Parathyroid adenoma (tissue), 2 donors: ENCODE data around the gene TMEM273.

Experiments used
- H2AFZ ChIP-seq: fragments of 300-600 bp; sonication (generic); one replicate; pipeline ENCODE4 v1.7.0; 2017; ENCODE audit warnings: antibody characterized with exemption, mild to moderate bottlenecking
- H3K27ac ChIP-seq: fragments of 300-600 bp; sonication (generic); one replicate; pipeline ENCODE4 v1.7.0; 2017
- H3K27me3 ChIP-seq: fragments of 300-600 bp; sonication (generic); one replicate; pipeline ENCODE4 v1.7.0; 2017; ENCODE audit warnings: low read length; ENCODE audit not compliant: control insufficient read depth, insufficient read depth
- H3K36me3 ChIP-seq: fragments of 300-600 bp; sonication (generic); one replicate; pipeline ENCODE4 v1.7.0; 2017; ENCODE audit warnings: low read length; ENCODE audit not compliant: control insufficient read depth, insufficient read depth
- H3K4me1 ChIP-seq: fragments of 300-600 bp; sonication (generic); one replicate; pipeline ENCODE4 v1.7.0; 2017; ENCODE audit warnings: control low read depth
- H3K4me2 ChIP-seq: fragments of 300-600 bp; sonication (generic); one replicate; pipeline ENCODE4 v1.7.0; 2017; ENCODE audit warnings: low read length
- H3K4me3 ChIP-seq: fragments of 300-600 bp; sonication (generic); one replicate; pipeline ENCODE4 v1.7.0; 2017; ENCODE audit warnings: low read depth, low read length
- H3K79me2 ChIP-seq: fragments of 300-600 bp; sonication (generic); one replicate; pipeline ENCODE4 v1.7.0; 2017; ENCODE audit warnings: control low read depth
- H3K9ac ChIP-seq: fragments of 300-600 bp; sonication (generic); one replicate; pipeline ENCODE4 v1.7.0; 2017; ENCODE audit warnings: mild to moderate bottlenecking
- H3K9me3 ChIP-seq: fragments of 300-600 bp; sonication (generic); one replicate; pipeline ENCODE4 v1.7.0; 2017; ENCODE audit warnings: low read length; ENCODE audit not compliant: control insufficient read depth
- CTCF ChIP-seq: fragments of 300-600 bp; sonication (generic); IDR thresholded peaks from one replicate; pipeline ENCODE4 v1.7.0; 2017; ENCODE audit warnings: antibody characterized with exemption, mild to moderate bottlenecking
- donor health status: primary hyperparathyroidism.

TMEM273 gene

GRCh38 chr10:49139846-49140195 is 48.4 kb downstream of the TMEM273 start:
- Histone ChIP-seq H2AFZ (no peak overlapping the region), H3K9me3 (no peaks in the 10 kb centered on the region), H3K4me2 (no peak overlapping the region), H3K79me2 (no peaks in the 10 kb centered on the region), H3K9ac (no peak overlapping the region), H3K27ac (no peak overlapping the region), H3K36me3 (no peaks in the 10 kb centered on the region), H3K4me3 (no peak overlapping the region), H3K4me1 (no peaks in the 10 kb centered on the region), H3K27me3 (no peaks in the 10 kb centered on the region)
- no peak for TF ChIP-seq CTCF

- no peaks in the 10 kb centered on the region for H3K36me3 ChIP-seq
- H3K27ac ChIP-seq: no peak overlapping the region
Measured at GRCh38 chr10:49139028-49139845, 49.0 kb downstream of the TMEM273 start.

GRCh38 chr10:49138361-49138891 is 49.8 kb downstream of the TMEM273 start:
- Histone ChIP-seq H3K27me3 (no peaks in the 10 kb centered on the region), H3K27ac (no peak overlapping the region), H3K9ac (no peak overlapping the region), H3K4me2 (no peak overlapping the region), H3K36me3 (no peaks in the 10 kb centered on the region), H3K9me3 (no peaks in the 10 kb centered on the region), H2AFZ (no peak overlapping the region), H3K4me1 (no peaks in the 10 kb centered on the region), H3K4me3 (no peak overlapping the region), H3K79me2 (no peaks in the 10 kb centered on the region)
- no peak for TF ChIP-seq CTCF

More at GRCh38 chr10:49139028-49139845, 49.0 kb downstream of the TMEM273 start:
- Histone ChIP-seq H3K27me3 (no peaks in the 10 kb centered on the region), H3K9ac (no peak overlapping the region), H3K4me1 (no peaks in the 10 kb centered on the region), H3K4me2 (no peak overlapping the region), H3K4me3 (no peak overlapping the region), H3K9me3 (no peaks in the 10 kb centered on the region), H3K79me2 (no peaks in the 10 kb centered on the region), H2AFZ (no peak overlapping the region)
- TF ChIP-seq CTCF: no peak

GRCh38 chr10:49136525-49136924 is 51.7 kb downstream of the TMEM273 start:
- Histone ChIP-seq H3K36me3 (no peaks in the 10 kb centered on the region), H3K9ac (no peak overlapping the region), H3K79me2 (no peaks in the 10 kb centered on the region), H3K27me3 (no peaks in the 10 kb centered on the region), H3K4me1 (no peaks in the 10 kb centered on the region), H3K27ac (no peak overlapping the region), H3K4me2 (no peak overlapping the region), H3K9me3 (no peaks in the 10 kb centered on the region), H2AFZ (no peak overlapping the region), H3K4me3 (no peak overlapping the region)
- no peak for TF ChIP-seq CTCF
